Activated CD8-positive, alpha-beta memory T cell treated with anti-CD3 and anti-CD28 coated beads for 4 hours (primary cell): Measurements from ENCODE around the gene C18orf32.
"Not testable (repeated sequence)": the region's sequence is repeated elsewhere in the genome, so short reads cannot be mapped to it uniquely, and the experiment has no call there.

ENCODE experiments used
- DNase-seq, 2 donors: peaks; one replicate each; pipeline ENCODE4 v3.0.0-alpha.2; 2020; ENCODE audit warnings: low read depth in 2 of 2

The C18orf32 gene

GRCh38 chr18:49500201-49500921 is 13.3 kb upstream of the C18orf32 start:
- DNase-seq, result no peak

GRCh38 chr18:49499046-49499637 is 12.1 kb upstream of the C18orf32 start:
- no peak for DNase-seq

GRCh38 chr18:49495480-49495879 is 8.4 kb upstream of the C18orf32 start:
- no peak for DNase-seq

- no peak for DNase-seq
These were observed 8.0 kb upstream of the C18orf32 start for GRCh38 chr18:49495076-49495475.

GRCh38 chr18:49494660-49495059 is 7.6 kb upstream of the C18orf32 start:
- DNase-seq, result no peak

GRCh38 chr18:49492694-49493033 is 5.6 kb upstream of the C18orf32 start:
- DNase-seq, result no peak

GRCh38 chr18:49491857-49492693 is 5.0 kb upstream of the C18orf32 start, which contains the start of gene RPL17:
Gene RPL17, minus strand, starts transcription at chr18:49492465.
- DNase-seq, result peak; percentile 67 to 82

- no peak for DNase-seq
These were observed 4.5 kb upstream of the C18orf32 start for GRCh38 chr18:49491534-49491856.

- no peak for DNase-seq
These were observed 3.3 kb upstream of the C18orf32 start for GRCh38 chr18:49490246-49490762.

GRCh38 chr18:49487711-49488310 is 777 bp upstream of the C18orf32 start:
- DNase-seq, result no peak

GRCh38 chr18:49486606-49486952 is 455 bp downstream of the C18orf32 start:
- DNase-seq, result no peak

GRCh38 chr18:49486134-49486533 is 900 bp downstream of the C18orf32 start:
- no peak for DNase-seq

- no peak for DNase-seq
These were observed 3.8 kb downstream of the C18orf32 start for GRCh38 chr18:49483198-49483597.

GRCh38 chr18:49481907-49482306 is 5.1 kb downstream of the C18orf32 start:
- DNase-seq, result no peak

- no peak for DNase-seq
These were observed 5.7 kb downstream of the C18orf32 start for GRCh38 chr18:49481317-49481716.

- no peak for DNase-seq
These were observed 7.5 kb downstream of the C18orf32 start for GRCh38 chr18:49479381-49480137.

GRCh38 chr18:49476664-49477411 is 10.2 kb downstream of the C18orf32 start:
- no peak for DNase-seq

GRCh38 chr18:49474935-49475334 is 12.1 kb downstream of the C18orf32 start:
- DNase-seq, result not testable (repeated sequence)

GRCh38 chr18:49473721-49474120 is 13.3 kb downstream of the C18orf32 start:
- DNase-seq, result no peak

- DNase-seq, result no peak
These were observed 14.6 kb downstream of the C18orf32 start for GRCh38 chr18:49472459-49472858.

GRCh38 chr18:49471532-49471931 is 15.5 kb downstream of the C18orf32 start:
- DNase-seq, result no peak
